Suprapubic skin (tissue), 4 donors: Measurements from ENCODE around the gene CD207. TPM values are rescaled to one million over a fixed set of nuclear protein-coding genes. Genes with fewer than 3 reads are reported as not detected.

ENCODE experiments used
- DNase-seq, 2 donors: peaks; one replicate each; pipeline ENCODE4 v3.0.0-alpha.2; 2019; ENCODE audit warnings: low spot score in 2 of 2
- H3K27ac ChIP-seq: fragments of 200-600 bp; sonication (generic); one replicate; pipeline ENCODE4 v1.5.1; 2019
- H3K27me3 ChIP-seq: fragments of 200-600 bp; sonication (generic); one replicate; pipeline ENCODE4 v1.5.1; 2019
- H3K36me3 ChIP-seq: fragments of 200-600 bp; sonication (generic); one replicate; pipeline ENCODE4 v1.5.1; 2019
- H3K4me1 ChIP-seq: fragments of 200-600 bp; sonication (generic); one replicate; pipeline ENCODE4 v1.5.1; 2019
- H3K4me3 ChIP-seq: fragments of 200-600 bp; sonication (generic); one replicate; pipeline ENCODE4 v1.5.1; 2019; ENCODE audit warnings: mild to moderate bottlenecking
- H3K9me3 ChIP-seq: fragments of 200-600 bp; sonication (generic); one replicate; pipeline ENCODE4 v1.5.1; 2019
- EP300 ChIP-seq: sonication (generic); formaldehyde crosslinking; IDR thresholded peaks from one replicate; pipeline ENCODE4 v1.6.1; 2017; ENCODE audit warnings: antibody characterized with exemption
- POLR2A ChIP-seq, 2 donors: fragments of 450-650 bp; IDR thresholded peaks; one replicate each; pipeline ENCODE4 v1.6.1; 2017; ENCODE audit warnings: antibody characterized with exemption in 2 of 2, mild to moderate bottlenecking in 2 of 2, moderate library complexity in 2 of 2
- POLR2AphosphoS5 ChIP-seq, 3 donors: sonication (generic); formaldehyde crosslinking; IDR thresholded peaks; one replicate each; pipeline ENCODE4 v1.6.1; 2017; ENCODE audit warnings: antibody characterized with exemption in 3 of 3
- WGBS: methylation state at CpG from one replicate; pipeline ENCODE4 v1.1.5; 2018; 5-methylcytosine and 5-hydroxymethylcytosine counted together
- total RNA-seq, 4 donors: library from RNA; depleted of rRNA; stranded (reverse); fragments of >200 nt; gene quantifications; one replicate each; pipeline ENCODE4 v1.1.0, GENCODE V29; 2016
- TF ChIP-seq, protein P1 (sequence below), 2 donors: fragments of 200-600 bp in 1 of 2; fragments of 450-650 bp in 1 of 2; sonication (generic) in 1 of 2; IDR thresholded peaks; one replicate each; pipeline ENCODE4 v1.5.1; 2016 to 2019; ENCODE audit warnings: antibody characterized with exemption in 2 of 2, mild to moderate bottlenecking in 1 of 2, moderate library complexity in 1 of 2

The CD207 gene
- total RNA-seq, 4 donors from 2014 or later = 25.4 to 81.3 (median 50.5) TPM

DNA sequence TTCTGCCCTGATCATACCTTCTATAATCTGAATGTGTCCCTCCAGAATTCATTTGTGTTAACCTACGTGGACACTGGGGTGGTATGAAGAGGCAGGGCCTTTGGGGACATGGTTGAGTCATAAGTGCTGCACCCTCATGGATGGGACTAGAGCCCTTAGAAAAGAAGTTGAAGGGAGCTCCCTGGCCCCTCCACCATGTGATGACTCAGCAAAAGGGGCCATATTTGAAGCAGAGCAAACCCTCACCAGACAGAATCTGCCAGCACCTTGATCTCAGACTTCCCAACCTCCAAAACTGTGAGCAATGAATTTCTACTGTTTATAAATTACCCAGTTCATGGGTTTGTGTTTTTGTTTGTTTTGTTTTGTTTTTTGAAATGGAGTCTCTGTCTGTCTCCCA is 33.4 kb upstream of the CD207 start:
- Histone ChIP-seq H3K9me3 (no peaks in the 10 kb centered on the region), H3K27me3 (peaks cover 35% of the 10 kb centered on the region), H3K36me3 (no peaks in the 10 kb centered on the region), H3K27ac (no peak overlapping the region), H3K4me3 (no peak overlapping the region), H3K4me1 (peaks cover 12% of the 10 kb centered on the region)
- 85% methylated on average over 1 of the region's 1 CpG for WGBS
- no peak for DNase-seq
- TF ChIP-seq POLR2A (IDR thresholded peaks at IDR 0.05) (no peak), EP300 (no peak), POLR2AphosphoS5 (IDR thresholded peaks at IDR 0.05) (no peak)
- TF ChIP-seq, protein P1, sequence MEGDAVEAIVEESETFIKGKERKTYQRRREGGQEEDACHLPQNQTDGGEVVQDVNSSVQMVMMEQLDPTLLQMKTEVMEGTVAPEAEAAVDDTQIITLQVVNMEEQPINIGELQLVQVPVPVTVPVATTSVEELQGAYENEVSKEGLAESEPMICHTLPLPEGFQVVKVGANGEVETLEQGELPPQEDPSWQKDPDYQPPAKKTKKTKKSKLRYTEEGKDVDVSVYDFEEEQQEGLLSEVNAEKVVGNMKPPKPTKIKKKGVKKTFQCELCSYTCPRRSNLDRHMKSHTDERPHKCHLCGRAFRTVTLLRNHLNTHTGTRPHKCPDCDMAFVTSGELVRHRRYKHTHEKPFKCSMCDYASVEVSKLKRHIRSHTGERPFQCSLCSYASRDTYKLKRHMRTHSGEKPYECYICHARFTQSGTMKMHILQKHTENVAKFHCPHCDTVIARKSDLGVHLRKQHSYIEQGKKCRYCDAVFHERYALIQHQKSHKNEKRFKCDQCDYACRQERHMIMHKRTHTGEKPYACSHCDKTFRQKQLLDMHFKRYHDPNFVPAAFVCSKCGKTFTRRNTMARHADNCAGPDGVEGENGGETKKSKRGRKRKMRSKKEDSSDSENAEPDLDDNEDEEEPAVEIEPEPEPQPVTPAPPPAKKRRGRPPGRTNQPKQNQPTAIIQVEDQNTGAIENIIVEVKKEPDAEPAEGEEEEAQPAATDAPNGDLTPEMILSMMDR (IDR thresholded peaks at IDR 0.05) = no peak

DNA sequence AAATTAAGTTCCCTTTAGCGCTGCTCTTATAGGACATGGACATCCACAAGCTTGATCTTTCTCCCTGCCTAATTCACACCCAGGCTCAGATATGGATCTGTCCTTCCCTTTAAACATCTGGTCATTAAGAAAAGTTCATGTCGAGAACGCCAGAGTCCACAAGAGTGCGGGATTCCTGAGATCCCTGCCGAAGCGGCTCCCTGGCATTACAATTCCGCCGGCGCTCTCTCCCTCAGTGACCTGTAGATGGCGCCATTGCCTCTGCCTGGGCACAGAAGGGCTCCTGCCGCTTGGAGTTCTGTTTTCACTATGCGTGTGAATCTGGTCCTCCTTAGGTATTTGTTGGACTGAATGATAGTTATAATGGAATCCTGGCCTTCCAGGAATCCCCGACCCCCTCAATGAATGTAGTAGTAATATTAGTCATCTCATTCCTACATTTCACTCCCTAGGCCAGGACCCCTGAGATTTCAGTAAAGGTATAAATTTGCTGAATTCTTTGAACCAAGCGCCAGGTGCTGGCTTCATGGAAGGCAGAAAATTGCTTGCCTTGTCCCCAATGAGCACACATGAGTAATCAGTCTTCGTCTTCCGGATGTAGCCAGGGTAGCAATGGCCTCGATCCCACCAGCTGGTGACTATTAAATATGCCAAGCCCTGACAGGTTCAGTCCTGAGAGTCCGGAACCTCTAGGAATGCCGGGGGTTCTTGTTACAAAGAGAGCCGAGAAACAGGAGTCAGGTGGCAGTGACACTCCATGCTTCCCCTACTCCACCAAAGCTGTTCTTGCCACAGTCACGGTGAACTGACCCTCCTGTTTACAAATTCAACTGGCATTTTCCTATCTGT is 26.4 kb upstream of the CD207 start:
- H3K27me3 ChIP-seq = peaks cover 45% of the 10 kb centered on the region
- no peak overlapping the region for H3K27ac ChIP-seq
- TF ChIP-seq POLR2AphosphoS5 (IDR thresholded peaks at IDR 0.05) (no peak), POLR2A (IDR thresholded peaks at IDR 0.05) (no peak), EP300 (no peak)
- TF ChIP-seq, protein P1 (IDR thresholded peaks at IDR 0.05) = peak; percentile 78 to 95
- H3K4me3 ChIP-seq = no peak overlapping the region
- peaks cover 5% of the 10 kb centered on the region for H3K4me1 ChIP-seq
- 14% methylated on average over 21 of the region's 21 CpGs for WGBS
- no peaks in the 10 kb centered on the region for H3K9me3 ChIP-seq
- H3K36me3 ChIP-seq = no peaks in the 10 kb centered on the region
- DNase-seq = peak; percentile 73 to 86

DNA sequence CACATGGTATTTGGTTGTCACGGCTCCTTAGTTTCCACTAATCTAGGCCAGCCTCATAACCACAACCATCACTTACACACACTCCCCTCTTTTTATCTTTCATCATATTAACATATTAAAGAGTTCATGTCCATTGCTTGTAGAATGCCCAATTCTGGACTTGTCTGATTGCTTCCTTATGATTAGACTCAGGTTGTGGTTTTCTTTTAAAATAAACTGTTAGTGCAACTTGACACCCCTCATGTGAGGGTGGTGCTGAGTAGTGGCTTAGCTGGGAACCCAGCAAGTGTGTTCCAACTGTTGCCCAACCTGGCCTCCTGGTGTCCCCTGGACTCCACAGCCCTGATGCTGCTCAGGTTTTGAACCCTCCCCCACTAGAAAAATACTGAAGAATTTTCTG is 20.1 kb upstream of the CD207 start:
- 69% methylated on average over 1 of the region's 1 CpG for WGBS
- TF ChIP-seq, protein P1 (IDR thresholded peaks at IDR 0.05) = no peak
- no peak for TF ChIP-seq POLR2A (IDR thresholded peaks at IDR 0.05)
- TF ChIP-seq POLR2AphosphoS5 (IDR thresholded peaks at IDR 0.05) = no peak
- TF ChIP-seq EP300 = no peak
- peaks cover 12% of the 10 kb centered on the region for H3K27me3 ChIP-seq
- no peak overlapping the region for H3K4me3 ChIP-seq
- no peaks in the 10 kb centered on the region for H3K9me3 ChIP-seq
- no peaks in the 10 kb centered on the region for H3K36me3 ChIP-seq
- no peak for DNase-seq
- H3K4me1 ChIP-seq = no peaks in the 10 kb centered on the region
- H3K27ac ChIP-seq = no peak overlapping the region

DNA sequence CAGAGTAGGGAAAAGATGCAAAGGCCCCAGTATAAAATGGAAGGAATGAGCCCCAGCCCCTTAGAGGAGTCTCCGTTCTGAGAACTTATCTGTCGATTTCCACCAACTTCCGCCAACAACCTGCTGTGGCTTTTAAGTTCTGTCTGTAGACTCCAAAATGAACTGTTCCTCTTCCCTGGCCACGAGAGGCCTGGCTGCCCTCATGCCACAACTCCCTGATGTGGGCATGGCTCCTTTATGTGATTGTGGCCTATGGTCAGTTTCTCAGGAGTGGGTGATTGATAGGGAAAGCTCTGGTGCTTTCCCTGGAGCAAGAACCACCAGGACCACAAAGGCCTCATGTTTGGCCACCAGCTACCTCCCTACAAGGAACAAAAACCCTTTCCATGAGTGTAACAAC is 18.8 kb upstream of the CD207 start:
- no peak overlapping the region for H3K27ac ChIP-seq
- WGBS = 86% methylated on average over 4 of the region's 4 CpGs

DNA sequence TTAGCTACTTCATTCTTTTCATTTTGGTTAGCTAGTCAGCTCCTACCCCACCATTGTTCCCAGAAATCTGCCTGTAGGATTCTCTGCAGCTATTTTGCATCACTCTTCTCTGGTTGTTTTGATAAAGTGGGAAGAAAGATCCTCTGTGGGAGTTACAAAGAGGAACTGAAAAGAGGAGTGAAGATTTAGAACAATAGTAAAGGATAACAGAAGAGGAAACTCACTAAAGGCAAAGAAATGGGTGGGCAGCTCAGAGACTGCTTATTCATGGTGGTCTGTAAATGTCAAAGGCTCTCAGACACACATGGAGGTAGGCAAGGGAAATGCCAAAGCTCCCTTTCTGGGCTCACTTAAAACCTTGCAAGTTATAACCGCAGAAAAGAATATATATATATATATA is 17.2 kb upstream of the CD207 start:
- TF ChIP-seq EP300 (no peak), POLR2AphosphoS5 (IDR thresholded peaks at IDR 0.05) (no peak), POLR2A (IDR thresholded peaks at IDR 0.05) (no peak)
- TF ChIP-seq, protein P1 (IDR thresholded peaks at IDR 0.05) = no peak
- no peak overlapping the region for H3K4me3 ChIP-seq
- no peaks in the 10 kb centered on the region for H3K36me3 ChIP-seq
- H3K27ac ChIP-seq = no peak overlapping the region
- 83% methylated on average over 1 of the region's 1 CpG for WGBS
- DNase-seq = no peak
- no peaks in the 10 kb centered on the region for H3K9me3 ChIP-seq
- H3K4me1 ChIP-seq = no peaks in the 10 kb centered on the region
- H3K27me3 ChIP-seq = peaks cover 3% of the 10 kb centered on the region

More for the DNA sequence above, 18.8 kb upstream of the CD207 start:
- H3K27me3 ChIP-seq = peaks cover 3% of the 10 kb centered on the region
- H3K4me1 ChIP-seq = no peaks in the 10 kb centered on the region
- TF ChIP-seq POLR2A (IDR thresholded peaks at IDR 0.05) = no peak
- TF ChIP-seq EP300 = no peak
- TF ChIP-seq, protein P1 (IDR thresholded peaks at IDR 0.05) = no peak
- no peak for TF ChIP-seq POLR2AphosphoS5 (IDR thresholded peaks at IDR 0.05)
- H3K9me3 ChIP-seq = no peaks in the 10 kb centered on the region
- H3K36me3 ChIP-seq = no peaks in the 10 kb centered on the region
- H3K4me3 ChIP-seq = no peak overlapping the region
- DNase-seq = no peak
